22Rv1 (cell line): Measurements from ENCODE around the gene SLC27A3.
A peak's percentile ranks its signal among the peaks of the same experiment; 100 is the strongest.

ENCODE experiments used
- H3K27ac ChIP-seq: fragments of 450-650 bp; 2 replicates; pipeline ENCODE4 v1.5.1; 2017
- CTCF ChIP-seq: fragments of 450-650 bp; IDR thresholded peaks from 2 replicates; pipeline ENCODE4 v1.5.1; 2017; ENCODE audit warnings: mild to moderate bottlenecking
- ZFX ChIP-seq: fragments of 450-650 bp; IDR thresholded peaks from 2 replicates; pipeline ENCODE4 v1.6.1; 2017; ENCODE audit warnings: antibody characterized with exemption, borderline replicate concordance

SLC27A3 gene

GRCh38 chr1:153783233-153784190, 8.3 kb downstream of the SLC27A3 start:
- H3K27ac ChIP-seq = peak overlapping the region; percentile 96
- TF ChIP-seq CTCF = 0 out of 2 replicates have a peak, but pooled peaks have one; percentile 12
- TF ChIP-seq ZFX = no peak

- no peak overlapping the region for H3K27ac ChIP-seq
- TF ChIP-seq CTCF = no peak
- no peak for TF ChIP-seq ZFX
Observed at GRCh38 chr1:153786038-153786790, 11.0 kb downstream of the SLC27A3 start.

- no peak overlapping the region for H3K27ac ChIP-seq
- TF ChIP-seq ZFX = no peak
- no peak for TF ChIP-seq CTCF
Observed at GRCh38 chr1:153789478-153790034, 14.3 kb downstream of the SLC27A3 start.

- TF ChIP-seq CTCF (no peak), ZFX (no peak)
- no peak overlapping the region for H3K27ac ChIP-seq
Observed at GRCh38 chr1:153790313-153790965, 15.2 kb downstream of the SLC27A3 start.

- no peak overlapping the region for H3K27ac ChIP-seq
- no peak for TF ChIP-seq CTCF
- no peak for TF ChIP-seq ZFX
Observed at GRCh38 chr1:153790966-153791647, 15.9 kb downstream of the SLC27A3 start.

GRCh38 chr1:153791648-153792253, 16.5 kb downstream of the SLC27A3 start:
- TF ChIP-seq ZFX (no peak), CTCF (no peak)
- H3K27ac ChIP-seq = no peak overlapping the region
